Measurements from ENCODE around the gene CAPN5. TPM values are rescaled to one million over a fixed set of nuclear protein-coding genes. Genes with fewer than 3 reads are reported as not detected.

Gene CAPN5
- total and polyA plus RNA-seq, 2 of the 13 experiments (the other 11 are each of a cell fraction or from before 2014, with no cell fraction given): 0.27 to 1.2 TPM

DNA sequence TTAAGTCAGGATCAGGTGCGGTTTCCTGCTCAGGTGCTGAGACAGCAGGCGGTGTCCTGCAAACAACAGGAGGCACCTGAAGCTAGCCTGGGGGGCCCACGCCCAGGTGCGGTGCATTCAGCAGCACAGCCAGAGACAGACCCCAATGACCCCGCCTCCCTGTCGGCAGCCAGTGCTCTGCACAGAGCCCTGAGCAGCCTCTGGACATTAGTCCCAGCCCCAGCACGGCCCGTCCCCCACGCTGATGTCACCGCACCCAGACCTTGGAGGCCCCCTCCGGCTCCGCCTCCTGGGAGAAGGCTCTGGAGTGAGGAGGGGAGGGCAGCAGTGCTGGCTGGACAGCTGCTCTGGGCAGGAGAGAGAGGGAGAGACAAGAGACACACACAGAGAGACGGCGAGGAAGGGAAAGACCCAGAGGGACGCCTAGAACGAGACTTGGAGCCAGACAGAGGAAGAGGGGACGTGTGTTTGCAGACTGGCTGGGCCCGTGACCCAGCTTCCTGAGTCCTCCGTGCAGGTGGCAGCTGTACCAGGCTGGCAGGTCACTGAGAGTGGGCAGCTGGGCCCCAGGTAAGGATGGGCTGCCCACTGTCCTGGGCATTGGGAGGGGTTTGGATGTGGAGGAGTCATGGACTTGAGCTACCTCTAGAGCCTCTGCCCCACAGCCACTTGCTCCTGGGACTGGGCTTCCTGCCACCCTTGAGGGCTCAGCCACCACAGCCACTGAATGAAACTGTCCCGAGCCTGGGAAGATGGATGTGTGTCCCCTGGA lies 61.3 kb downstream of the CAPN5 start, which contains the start of gene MYO7A (continued):
- TF ChIP-seq ZNF33B (CRISPR knock-in tag; IDR thresholded peaks at IDR 0.05) (peak; percentile 52; the same call in 1 of the 2 replicates), ZNF275 (CRISPR knock-in tag; IDR thresholded peaks at IDR 0.05; ENCODE audit: borderline replicate concordance) (0 out of 2 replicates have a peak, but pooled peaks have one; percentile 65), ZNF891 (CRISPR knock-in tag; IDR thresholded peaks at IDR 0.05) (no peak), ZFP36L2 (CRISPR knock-in tag; IDR thresholded peaks at IDR 0.05) (no peak), SIN3A (IDR thresholded peaks at IDR 0.05; ENCODE audit: borderline replicate concordance, low read depth, low read length) (peak; percentile 78; the same call in 1 of the 2 replicates), ZNF598 (CRISPR knock-in tag; IDR thresholded peaks at IDR 0.05; ENCODE audit: borderline replicate concordance) (peak; percentile 90; the same call in 1 of the 2 replicates), ZNF121 (CRISPR knock-in tag; IDR thresholded peaks at IDR 0.05) (no peak), MED8 (CRISPR knock-in tag; IDR thresholded peaks at IDR 0.05; ENCODE audit: insufficient replicate concordance) (no peak), KDM1A (CRISPR knock-in tag; IDR thresholded peaks at IDR 0.05) (peak; percentile 49; the same call in 1 of the 2 replicates), ZNF746 (CRISPR knock-in tag; IDR thresholded peaks at IDR 0.05) (peak; percentile 70), NFAT5 (CRISPR knock-in tag; IDR thresholded peaks at IDR 0.05) (0 out of 2 replicates have a peak, but pooled peaks have one; percentile 53)
- TF ChIP-seq, protein P1, sequence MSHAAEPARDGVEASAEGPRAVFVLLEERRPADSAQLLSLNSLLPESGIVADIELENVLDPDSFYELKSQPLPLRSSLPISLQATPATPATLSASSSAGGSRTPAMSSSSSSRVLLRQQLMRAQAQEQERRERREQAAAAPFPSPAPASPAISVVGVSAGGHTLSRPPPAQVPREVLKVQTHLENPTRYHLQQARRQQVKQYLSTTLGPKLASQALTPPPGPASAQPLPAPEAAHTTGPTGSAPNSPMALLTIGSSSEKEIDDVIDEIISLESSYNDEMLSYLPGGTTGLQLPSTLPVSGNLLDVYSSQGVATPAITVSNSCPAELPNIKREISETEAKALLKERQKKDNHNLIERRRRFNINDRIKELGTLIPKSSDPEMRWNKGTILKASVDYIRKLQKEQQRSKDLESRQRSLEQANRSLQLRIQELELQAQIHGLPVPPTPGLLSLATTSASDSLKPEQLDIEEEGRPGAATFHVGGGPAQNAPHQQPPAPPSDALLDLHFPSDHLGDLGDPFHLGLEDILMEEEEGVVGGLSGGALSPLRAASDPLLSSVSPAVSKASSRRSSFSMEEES (CRISPR knock-in tag; IDR thresholded peaks at IDR 0.05): peak; percentile 44; the same call in 1 of the 2 replicates
- TF ChIP-seq, protein P2, sequence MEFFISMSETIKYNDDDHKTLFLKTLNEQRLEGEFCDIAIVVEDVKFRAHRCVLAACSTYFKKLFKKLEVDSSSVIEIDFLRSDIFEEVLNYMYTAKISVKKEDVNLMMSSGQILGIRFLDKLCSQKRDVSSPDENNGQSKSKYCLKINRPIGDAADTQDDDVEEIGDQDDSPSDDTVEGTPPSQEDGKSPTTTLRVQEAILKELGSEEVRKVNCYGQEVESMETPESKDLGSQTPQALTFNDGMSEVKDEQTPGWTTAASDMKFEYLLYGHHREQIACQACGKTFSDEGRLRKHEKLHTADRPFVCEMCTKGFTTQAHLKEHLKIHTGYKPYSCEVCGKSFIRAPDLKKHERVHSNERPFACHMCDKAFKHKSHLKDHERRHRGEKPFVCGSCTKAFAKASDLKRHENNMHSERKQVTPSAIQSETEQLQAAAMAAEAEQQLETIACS (CRISPR knock-in tag; IDR thresholded peaks at IDR 0.05): no peak
- TF ChIP-seq, protein P3, sequence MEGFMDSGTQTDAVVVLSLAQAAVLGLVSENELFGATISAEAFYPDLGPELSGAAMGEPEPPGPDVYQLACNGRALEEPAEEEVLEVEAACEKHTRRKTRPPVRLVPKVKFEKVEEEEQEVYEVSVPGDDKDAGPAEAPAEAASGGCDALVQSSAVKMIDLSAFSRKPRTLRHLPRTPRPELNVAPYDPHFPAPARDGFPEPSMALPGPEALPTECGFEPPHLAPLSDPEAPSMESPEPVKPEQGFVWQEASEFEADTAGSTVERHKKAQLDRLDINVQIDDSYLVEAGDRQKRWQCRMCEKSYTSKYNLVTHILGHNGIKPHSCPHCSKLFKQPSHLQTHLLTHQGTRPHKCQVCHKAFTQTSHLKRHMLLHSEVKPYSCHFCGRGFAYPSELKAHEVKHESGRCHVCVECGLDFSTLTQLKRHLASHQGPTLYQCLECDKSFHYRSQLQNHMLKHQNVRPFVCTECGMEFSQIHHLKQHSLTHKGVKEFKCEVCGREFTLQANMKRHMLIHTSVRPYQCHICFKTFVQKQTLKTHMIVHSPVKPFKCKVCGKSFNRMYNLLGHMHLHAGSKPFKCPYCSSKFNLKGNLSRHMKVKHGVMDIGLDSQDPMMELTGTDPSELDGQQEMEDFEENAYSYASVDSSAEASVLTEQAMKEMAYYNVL (CRISPR knock-in tag; IDR thresholded peaks at IDR 0.05; ENCODE audit: borderline replicate concordance): 0 out of 2 replicates have a peak, but pooled peaks have one; percentile 22
- TF ChIP-seq, protein P4, sequence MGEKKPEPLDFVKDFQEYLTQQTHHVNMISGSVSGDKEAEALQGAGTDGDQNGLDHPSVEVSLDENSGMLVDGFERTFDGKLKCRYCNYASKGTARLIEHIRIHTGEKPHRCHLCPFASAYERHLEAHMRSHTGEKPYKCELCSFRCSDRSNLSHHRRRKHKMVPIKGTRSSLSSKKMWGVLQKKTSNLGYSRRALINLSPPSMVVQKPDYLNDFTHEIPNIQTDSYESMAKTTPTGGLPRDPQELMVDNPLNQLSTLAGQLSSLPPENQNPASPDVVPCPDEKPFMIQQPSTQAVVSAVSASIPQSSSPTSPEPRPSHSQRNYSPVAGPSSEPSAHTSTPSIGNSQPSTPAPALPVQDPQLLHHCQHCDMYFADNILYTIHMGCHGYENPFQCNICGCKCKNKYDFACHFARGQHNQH (CRISPR knock-in tag; IDR thresholded peaks at IDR 0.05): 0 out of 2 replicates have a peak, but pooled peaks have one; percentile 47

Data from HepG2 (cell line).